ENCODE results near the gene MLC1.

Gene MLC1

GRCh38 chr22:50032941-50033601 lies 52.2 kb downstream of the MLC1 start:
- no peak overlapping the region for H3K27ac ChIP-seq (ENCODE audit: low read depth, low read length)
- no peaks in the 10 kb centered on the region for H3K79me2 ChIP-seq (ENCODE audit: control insufficient read depth, insufficient read depth, low read length, unreplicated experiment)
- no peaks in the 10 kb centered on the region for H3K4me1 ChIP-seq (ENCODE audit: control insufficient read depth, insufficient read depth, low read length, unreplicated experiment)
- no peak overlapping the region for H2AFZ ChIP-seq (ENCODE audit: low read length, unreplicated experiment)
- H3K36me3 ChIP-seq (ENCODE audit: insufficient read depth, low read length): no peaks in the 10 kb centered on the region
- no peak overlapping the region for H3K4me3 ChIP-seq (ENCODE audit: low read depth, low read length)
- H3K27me3 ChIP-seq (ENCODE audit: insufficient read depth, low read length): no peaks in the 10 kb centered on the region

- H2AFZ ChIP-seq (ENCODE audit: low read length, unreplicated experiment): no peak overlapping the region
- no peaks in the 10 kb centered on the region for H3K27me3 ChIP-seq (ENCODE audit: insufficient read depth, low read length)
- H3K27ac ChIP-seq (ENCODE audit: low read depth, low read length): no peak overlapping the region
- H3K4me1 ChIP-seq (ENCODE audit: control insufficient read depth, insufficient read depth, low read length, unreplicated experiment): no peaks in the 10 kb centered on the region
- no peaks in the 10 kb centered on the region for H3K36me3 ChIP-seq (ENCODE audit: insufficient read depth, low read length)
- H3K79me2 ChIP-seq (ENCODE audit: control insufficient read depth, insufficient read depth, low read length, unreplicated experiment): no peaks in the 10 kb centered on the region
- no peak overlapping the region for H3K4me3 ChIP-seq (ENCODE audit: low read depth, low read length)
These were observed 52.9 kb downstream of the MLC1 start for GRCh38 chr22:50032109-50032871.

- Histone ChIP-seq H3K79me2 (ENCODE audit: control insufficient read depth, insufficient read depth, low read length, unreplicated experiment) (no peaks in the 10 kb centered on the region), H3K27me3 (ENCODE audit: insufficient read depth, low read length) (no peaks in the 10 kb centered on the region), H3K27ac (ENCODE audit: low read depth, low read length) (no peak overlapping the region), H3K4me1 (ENCODE audit: control insufficient read depth, insufficient read depth, low read length, unreplicated experiment) (no peaks in the 10 kb centered on the region), H3K4me3 (ENCODE audit: low read depth, low read length) (no peak overlapping the region), H3K36me3 (ENCODE audit: insufficient read depth, low read length) (no peaks in the 10 kb centered on the region), H2AFZ (ENCODE audit: low read length, unreplicated experiment) (no peak overlapping the region)
These were observed 53.8 kb downstream of the MLC1 start for GRCh38 chr22:50031189-50032091.

- H3K27me3 ChIP-seq (ENCODE audit: insufficient read depth, low read length): no peaks in the 10 kb centered on the region
- H3K4me3 ChIP-seq (ENCODE audit: low read depth, low read length): no peak overlapping the region
- no peak overlapping the region for H3K27ac ChIP-seq (ENCODE audit: low read depth, low read length)
- H3K79me2 ChIP-seq (ENCODE audit: control insufficient read depth, insufficient read depth, low read length, unreplicated experiment): no peaks in the 10 kb centered on the region
- no peaks in the 10 kb centered on the region for H3K4me1 ChIP-seq (ENCODE audit: control insufficient read depth, insufficient read depth, low read length, unreplicated experiment)
- H2AFZ ChIP-seq (ENCODE audit: low read length, unreplicated experiment): no peak overlapping the region
- H3K36me3 ChIP-seq (ENCODE audit: insufficient read depth, low read length): no peaks in the 10 kb centered on the region
These were observed 54.7 kb downstream of the MLC1 start for GRCh38 chr22:50030297-50031188.

GRCh38 chr22:50027639-50028537 lies 57.3 kb downstream of the MLC1 start:
- no peaks in the 10 kb centered on the region for H3K79me2 ChIP-seq (ENCODE audit: control insufficient read depth, insufficient read depth, low read length, unreplicated experiment)
- H3K4me3 ChIP-seq (ENCODE audit: low read depth, low read length): no peak overlapping the region
- no peaks in the 10 kb centered on the region for H3K27me3 ChIP-seq (ENCODE audit: insufficient read depth, low read length)
- H3K36me3 ChIP-seq (ENCODE audit: insufficient read depth, low read length): no peaks in the 10 kb centered on the region
- H2AFZ ChIP-seq (ENCODE audit: low read length, unreplicated experiment): no peak overlapping the region
- H3K4me1 ChIP-seq (ENCODE audit: control insufficient read depth, insufficient read depth, low read length, unreplicated experiment): no peaks in the 10 kb centered on the region
- no peak overlapping the region for H3K27ac ChIP-seq (ENCODE audit: low read depth, low read length)

GRCh38 chr22:50025993-50026392 lies 59.2 kb downstream of the MLC1 start:
- Histone ChIP-seq H3K27me3 (ENCODE audit: insufficient read depth, low read length) (no peaks in the 10 kb centered on the region), H3K4me1 (ENCODE audit: control insufficient read depth, insufficient read depth, low read length, unreplicated experiment) (no peaks in the 10 kb centered on the region), H3K27ac (ENCODE audit: low read depth, low read length) (no peak overlapping the region), H3K36me3 (ENCODE audit: insufficient read depth, low read length) (no peaks in the 10 kb centered on the region), H3K4me3 (ENCODE audit: low read depth, low read length) (no peak overlapping the region), H2AFZ (ENCODE audit: low read length, unreplicated experiment) (no peak overlapping the region), H3K79me2 (ENCODE audit: control insufficient read depth, insufficient read depth, low read length, unreplicated experiment) (no peaks in the 10 kb centered on the region)

- no peaks in the 10 kb centered on the region for H3K79me2 ChIP-seq (ENCODE audit: control insufficient read depth, insufficient read depth, low read length, unreplicated experiment)
- H3K27me3 ChIP-seq (ENCODE audit: insufficient read depth, low read length): no peaks in the 10 kb centered on the region
These were observed 62.9 kb downstream of the MLC1 start for GRCh38 chr22:50022171-50022819.

GRCh38 chr22:50020606-50021005 lies 64.6 kb downstream of the MLC1 start:
- Histone ChIP-seq H3K79me2 (ENCODE audit: control insufficient read depth, insufficient read depth, low read length, unreplicated experiment) (no peaks in the 10 kb centered on the region), H3K27ac (ENCODE audit: low read depth, low read length) (no peak overlapping the region), H3K27me3 (ENCODE audit: insufficient read depth, low read length) (no peaks in the 10 kb centered on the region), H3K4me3 (ENCODE audit: low read depth, low read length) (no peak overlapping the region), H2AFZ (ENCODE audit: low read length, unreplicated experiment) (no peak overlapping the region), H3K36me3 (ENCODE audit: insufficient read depth, low read length) (no peaks in the 10 kb centered on the region), H3K4me1 (ENCODE audit: control insufficient read depth, insufficient read depth, low read length, unreplicated experiment) (peaks cover 10% of the 10 kb centered on the region)

More at GRCh38 chr22:50022171-50022819, 62.9 kb downstream of the MLC1 start:
- Histone ChIP-seq H2AFZ (ENCODE audit: low read length, unreplicated experiment) (no peak overlapping the region), H3K27ac (ENCODE audit: low read depth, low read length) (no peak overlapping the region), H3K4me3 (ENCODE audit: low read depth, low read length) (no peak overlapping the region), H3K4me1 (ENCODE audit: control insufficient read depth, insufficient read depth, low read length, unreplicated experiment) (no peaks in the 10 kb centered on the region), H3K36me3 (ENCODE audit: insufficient read depth, low read length) (no peaks in the 10 kb centered on the region)

GRCh38 chr22:50019316-50019715 lies 65.9 kb downstream of the MLC1 start:
- Histone ChIP-seq H3K79me2 (ENCODE audit: control insufficient read depth, insufficient read depth, low read length, unreplicated experiment) (no peaks in the 10 kb centered on the region), H2AFZ (ENCODE audit: low read length, unreplicated experiment) (no peak overlapping the region), H3K27me3 (ENCODE audit: insufficient read depth, low read length) (peaks cover 6% of the 10 kb centered on the region; the same call in 1 of the 2 replicates), H3K4me3 (ENCODE audit: low read depth, low read length) (no peak overlapping the region), H3K36me3 (ENCODE audit: insufficient read depth, low read length) (no peaks in the 10 kb centered on the region), H3K4me1 (ENCODE audit: control insufficient read depth, insufficient read depth, low read length, unreplicated experiment) (peaks cover 10% of the 10 kb centered on the region), H3K27ac (ENCODE audit: low read depth, low read length) (no peak overlapping the region)
